Sciatic nerve (tissue), 2 donors: Measurements from ENCODE around the gene HSDL2. TPM values are rescaled to one million over a fixed set of nuclear protein-coding genes. Genes with fewer than 3 reads are reported as not detected.

Experiments used
- ATAC-seq: fragments of 200-7000 bp; cut with Tn5 transposase; one replicate; pipeline ENCODE4 v1.9.1; 2020; ENCODE audit warnings: mild to moderate bottlenecking, moderate library complexity
- DNase-seq: peaks from one replicate; pipeline ENCODE4 v3.0.0-alpha.2; 2020; ENCODE audit warnings: low spot score
- intact Hi-C: fragments of 100-400 bp; cut with DNase I; formaldehyde crosslinking; loops from one replicate; pipeline ENCODE4 v1.14.2; 2022
- total RNA-seq: library from RNA; stranded (reverse); fragmentation: NEBNext Ultra II Directional; extraction: Animal tissue kit (Norgen Biotek cat#: 25700); gene quantifications from one replicate; pipeline ENCODE4 v1.2.1, GENCODE V29; 2021
- donor health status: DM: no; HTN: no; CAD: no.
- donor health status: DM: no; HTN: no; CAD: no.

HSDL2 gene
- total RNA-seq, 1 donor from 2014 or later = 32.1 TPM

DNA sequence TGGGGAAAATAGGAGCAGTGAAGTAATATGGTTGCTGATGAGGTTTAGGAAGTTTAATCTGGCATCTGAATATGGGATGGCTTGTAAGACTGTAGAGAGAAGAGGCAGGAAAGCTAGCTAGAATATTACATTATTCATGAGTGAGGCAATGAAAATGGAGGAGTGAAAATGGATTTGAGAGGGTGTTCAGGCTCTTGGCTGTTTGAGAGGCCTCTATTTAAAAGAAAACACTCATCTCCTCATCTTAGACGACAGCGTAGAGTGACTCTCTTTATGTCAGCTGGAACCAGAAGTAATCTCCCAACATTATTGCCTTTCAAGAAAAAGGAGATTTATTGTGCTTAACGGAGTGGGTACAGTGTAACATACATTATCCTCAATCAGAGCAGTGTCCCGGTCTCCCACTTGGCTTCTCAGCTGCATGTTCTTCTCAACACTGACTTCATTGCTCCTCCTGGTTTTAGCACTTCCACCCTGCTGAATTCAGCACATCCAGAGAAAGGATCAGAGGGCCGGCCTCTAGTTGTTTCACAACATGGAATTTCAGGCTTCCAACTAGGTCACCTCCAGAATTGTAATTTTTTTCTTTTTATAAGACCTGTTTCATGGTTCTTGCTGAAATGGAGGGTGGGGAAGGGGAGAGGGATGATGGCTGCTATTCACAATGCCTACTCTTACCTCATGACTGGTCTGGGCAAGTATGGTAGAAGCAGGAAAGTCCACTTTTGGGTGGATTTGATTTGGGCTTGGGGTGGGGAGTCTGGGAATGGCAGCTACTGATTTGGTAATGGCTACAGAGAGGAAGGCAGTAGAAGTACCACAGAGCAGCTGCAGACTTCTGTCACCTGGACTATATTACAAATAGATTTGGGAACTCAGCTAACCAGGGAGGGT is 53.8 kb downstream of the HSDL2 start:
- intact Hi-C loops = no loop called here
- no peak for ATAC-seq
- DNase-seq = no peak

DNA sequence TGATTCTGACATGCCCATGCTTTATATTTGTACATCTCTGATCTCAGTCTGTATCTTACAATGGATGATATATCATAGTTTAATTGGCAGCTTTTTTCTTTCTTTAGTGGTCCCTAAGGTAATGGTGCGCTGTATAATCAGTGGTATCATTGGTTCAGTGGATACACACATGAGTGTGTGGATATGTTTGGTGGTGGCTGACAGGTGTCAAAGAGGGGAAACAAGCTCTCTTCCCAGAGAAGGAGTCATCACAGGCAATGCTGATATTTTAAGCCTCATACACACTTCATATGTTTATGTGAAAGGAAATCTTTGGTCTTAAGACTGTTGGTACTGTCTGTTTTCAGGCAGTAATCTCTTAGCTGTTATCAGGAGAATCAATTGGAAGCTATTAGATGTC is 54.6 kb downstream of the HSDL2 start:
- DNase-seq (no peak), ATAC-seq (no peak)
- intact Hi-C loops = no loop called here

DNA sequence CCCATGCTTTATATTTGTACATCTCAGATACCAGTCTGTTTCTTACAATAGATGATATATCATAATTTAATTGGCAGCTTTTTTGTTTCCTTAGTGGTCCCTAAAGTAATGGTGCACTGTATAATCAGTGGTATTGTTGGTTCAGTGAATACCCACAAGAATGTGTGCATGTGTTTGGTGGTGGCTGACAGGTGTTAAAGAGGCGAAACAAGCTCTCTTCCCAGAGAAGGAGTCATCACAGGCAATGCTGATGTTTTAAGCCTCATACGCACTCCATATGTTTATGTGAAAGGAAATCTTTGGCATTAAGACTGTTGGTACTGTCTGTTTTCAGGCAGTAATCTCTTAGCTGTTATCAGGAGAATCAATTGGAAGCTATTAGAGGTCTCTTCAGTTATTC is 57.5 kb downstream of the HSDL2 start:
- intact Hi-C loops = no loop called here
- ATAC-seq = no peak

DNA sequence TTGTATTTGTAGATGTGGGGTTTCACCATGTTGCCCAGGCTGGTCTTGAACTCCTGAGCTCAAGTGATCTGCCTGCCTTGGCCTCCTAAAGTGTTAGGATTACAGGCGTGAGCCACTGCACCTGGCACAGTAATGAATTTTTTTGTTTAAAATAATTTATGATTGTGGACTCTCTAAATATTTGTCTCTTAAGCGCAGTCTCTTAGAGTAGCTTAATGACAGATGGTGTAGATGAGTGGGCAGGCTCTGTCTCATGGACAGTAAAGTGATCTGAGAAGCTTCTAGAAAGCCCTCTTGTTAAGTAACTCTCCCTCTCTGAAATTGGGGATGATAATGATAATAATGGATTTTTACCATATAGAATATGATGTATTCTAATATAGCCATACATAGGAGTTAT is 59.3 kb downstream of the HSDL2 start:
- intact Hi-C loops = no loop called here

More for the DNA sequence above, 57.5 kb downstream of the HSDL2 start:
- DNase-seq = no peak

DNA sequence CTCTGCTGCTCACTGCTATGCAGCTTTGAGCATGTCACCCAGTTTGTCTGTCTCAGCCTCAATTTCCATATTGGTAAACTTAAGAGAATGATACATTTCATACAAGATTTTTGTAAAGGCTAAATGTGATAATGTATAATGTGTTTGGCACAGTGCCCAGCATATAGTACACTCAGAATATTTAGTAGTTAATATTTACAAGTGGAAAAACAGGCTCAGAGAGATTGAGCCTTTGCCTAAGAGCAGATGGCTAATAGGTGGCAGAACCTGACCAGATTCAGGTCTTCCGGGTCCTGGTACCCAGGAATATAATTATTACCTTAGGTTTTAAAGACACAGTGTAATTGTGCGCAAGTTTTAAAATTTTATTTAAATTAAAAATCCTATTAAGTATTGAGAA is 59.9 kb downstream of the HSDL2 start:
- ATAC-seq (no peak), DNase-seq (no peak)
- intact Hi-C loops = no loop called here

More for the DNA sequence above, 59.3 kb downstream of the HSDL2 start:
- ATAC-seq (no peak), DNase-seq (no peak)

DNA sequence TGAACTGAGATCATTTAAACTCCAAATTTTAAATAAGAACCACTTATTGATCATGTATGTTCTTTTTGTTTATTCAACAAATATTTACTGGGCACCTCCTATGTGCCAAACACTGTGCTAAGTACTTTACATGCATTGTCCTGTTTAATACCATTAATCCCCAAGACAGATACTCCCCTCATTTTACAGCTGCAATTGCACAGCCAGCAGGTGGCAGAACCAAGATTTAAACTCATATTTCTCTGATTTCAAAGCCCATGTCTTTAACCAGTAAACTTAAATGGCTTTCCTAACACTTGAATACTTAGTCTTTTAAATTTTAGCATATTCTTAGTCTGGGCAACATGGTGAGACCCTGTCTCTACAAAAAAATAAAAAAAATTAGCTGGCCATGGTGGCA is 63.3 kb downstream of the HSDL2 start:
- intact Hi-C loops = no loop called here
- no peak for ATAC-seq
- no peak for DNase-seq

DNA sequence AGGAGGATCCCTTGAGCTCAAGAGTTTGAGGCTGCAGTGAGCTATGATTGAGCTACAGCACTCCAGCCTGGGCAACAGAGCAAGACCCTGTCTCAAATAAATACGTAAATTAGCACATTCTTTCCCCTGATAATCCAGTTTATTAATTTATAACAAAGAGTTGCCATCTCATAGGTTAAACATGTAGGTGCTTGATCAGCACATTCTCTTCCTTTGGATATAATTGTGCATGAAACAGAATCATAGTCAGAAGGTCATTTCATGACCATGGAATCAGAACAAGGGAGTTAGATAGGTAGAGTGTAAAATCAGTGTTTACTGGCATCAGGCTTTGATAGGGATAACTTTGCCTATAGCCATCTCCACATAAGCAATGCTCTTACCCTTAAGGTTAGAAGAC is 63.7 kb downstream of the HSDL2 start:
- DNase-seq (no peak), ATAC-seq (no peak)
- intact Hi-C loops = no loop called here

DNA sequence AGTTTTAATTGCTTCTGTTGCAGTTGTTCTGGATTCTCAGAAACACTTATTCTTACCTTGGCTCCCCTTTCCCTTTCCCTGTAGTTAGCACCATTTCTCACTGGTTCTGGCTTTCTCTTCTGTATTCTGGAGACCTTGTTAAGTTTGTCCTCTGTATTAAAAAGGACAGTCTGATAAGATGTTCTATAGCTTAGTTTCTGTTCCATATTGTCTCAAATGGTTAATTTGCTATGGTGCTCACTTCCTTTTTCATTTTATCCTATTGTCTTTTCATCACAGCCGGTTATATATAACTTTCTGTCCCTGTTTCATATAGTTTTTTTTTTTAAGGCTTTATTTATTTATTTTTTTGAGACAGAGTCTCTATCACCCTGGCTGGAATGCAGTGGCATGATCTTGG is 65.3 kb downstream of the HSDL2 start:
- intact Hi-C loops = no loop called here
- DNase-seq (no peak), ATAC-seq (no peak)

DNA sequence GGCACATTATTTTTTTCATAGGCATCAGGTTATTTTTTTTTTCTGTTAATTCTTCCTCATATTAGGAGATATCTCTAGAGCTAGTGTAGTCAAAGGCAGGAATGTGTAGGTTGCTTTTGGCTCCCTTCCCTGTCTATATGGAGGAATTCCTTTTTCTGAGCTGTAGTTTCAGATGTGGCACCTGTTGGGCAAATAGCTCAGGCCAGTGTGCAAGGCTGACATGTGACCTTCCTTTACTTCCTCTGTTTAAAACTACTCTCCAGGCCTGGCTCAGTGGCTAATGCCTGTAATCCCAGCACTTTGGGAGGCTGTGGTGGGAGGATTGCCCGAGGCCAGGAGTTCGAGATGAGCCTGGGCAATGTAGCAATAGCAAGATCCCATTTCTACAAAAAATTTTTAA is 66.2 kb downstream of the HSDL2 start:
- intact Hi-C loops = no loop called here
- DNase-seq = no peak
- ATAC-seq = no peak

DNA sequence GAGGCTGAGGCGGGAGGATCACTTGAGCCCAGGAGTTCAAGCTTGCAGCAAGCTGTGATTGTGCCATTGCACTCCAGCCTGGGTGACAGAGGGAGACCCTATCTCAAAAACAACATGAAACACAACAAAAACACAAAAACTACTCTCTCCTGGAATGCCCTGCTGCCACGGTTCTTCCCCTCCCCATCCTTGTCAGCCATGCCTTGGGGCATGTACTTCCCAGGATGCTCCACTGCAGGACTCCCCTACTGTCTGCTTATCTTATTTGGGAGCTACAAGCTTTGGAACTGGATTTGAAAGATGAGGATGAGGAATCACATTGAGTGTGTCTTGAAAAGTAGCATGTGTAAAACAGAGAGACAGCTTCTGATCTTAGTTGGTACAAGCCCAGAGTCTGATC is 66.6 kb downstream of the HSDL2 start:
- DNase-seq = no peak
- intact Hi-C loops = no loop called here
- no peak for ATAC-seq

DNA sequence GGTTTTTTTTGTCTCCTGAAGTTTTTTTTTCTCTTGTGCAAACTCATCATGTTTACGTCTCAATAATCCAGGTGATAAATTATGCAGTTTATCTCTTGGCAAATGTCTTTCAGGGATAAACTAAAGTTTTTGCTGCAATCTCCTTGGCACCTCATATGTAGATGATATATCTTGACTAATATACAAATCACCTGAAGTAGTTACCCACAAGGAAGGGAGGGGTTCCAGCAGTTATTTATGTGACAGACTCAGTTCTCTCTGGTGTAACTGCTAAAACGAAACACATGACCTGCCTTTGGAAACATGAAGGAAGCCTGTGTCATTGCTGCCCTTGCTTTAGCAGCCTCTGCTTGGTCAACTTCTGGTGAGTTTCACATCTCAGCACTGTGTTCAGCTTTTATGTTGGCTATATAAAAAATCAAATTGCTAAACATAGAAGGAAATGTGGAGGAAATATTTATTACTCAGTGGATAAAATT is 67.4 kb downstream of the HSDL2 start:
- ATAC-seq (no peak), DNase-seq (no peak)
- intact Hi-C loops = no loop called here

DNA sequence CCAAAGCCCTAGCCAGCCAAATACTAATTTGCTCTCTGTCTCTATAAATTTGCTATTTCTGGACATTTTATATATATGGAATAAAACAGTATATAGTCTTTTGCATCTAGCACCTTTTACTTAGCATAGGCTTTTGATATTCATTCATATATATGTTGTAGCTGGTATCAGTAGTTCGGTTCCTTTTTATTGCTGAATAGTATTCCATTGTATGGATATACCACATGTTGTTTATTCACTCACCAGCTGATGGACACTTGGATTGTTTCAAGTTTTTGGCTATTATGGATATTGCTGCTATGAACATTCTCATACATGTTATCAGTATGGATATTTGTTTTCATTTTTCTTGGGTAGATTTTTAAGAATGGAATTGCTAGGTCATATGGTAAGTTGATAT is 82.9 kb downstream of the HSDL2 start:
- intact Hi-C loops = no loop called here
- DNase-seq = no peak
- no peak for ATAC-seq

DNA sequence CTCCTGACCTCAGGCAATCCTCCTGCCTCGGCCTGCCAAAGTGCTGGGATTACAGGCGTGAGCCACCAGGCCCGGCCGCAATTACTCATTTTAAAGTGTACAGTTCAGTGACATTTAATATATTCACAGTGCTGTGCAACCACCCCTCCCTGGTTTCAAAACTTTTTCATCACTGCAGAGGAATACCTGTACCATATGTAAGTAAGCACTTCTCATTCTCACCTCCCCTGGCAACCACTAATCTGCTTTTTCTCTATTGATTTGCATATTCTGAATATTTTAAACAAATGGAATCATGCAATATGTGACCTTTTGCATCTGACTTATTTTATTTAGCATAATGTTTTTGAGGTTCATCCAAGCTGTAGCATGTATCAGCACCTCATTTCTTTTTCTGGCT is 85.4 kb downstream of the HSDL2 start:
- DNase-seq (no peak), ATAC-seq (no peak)
- intact Hi-C loops = no loop called here

DNA sequence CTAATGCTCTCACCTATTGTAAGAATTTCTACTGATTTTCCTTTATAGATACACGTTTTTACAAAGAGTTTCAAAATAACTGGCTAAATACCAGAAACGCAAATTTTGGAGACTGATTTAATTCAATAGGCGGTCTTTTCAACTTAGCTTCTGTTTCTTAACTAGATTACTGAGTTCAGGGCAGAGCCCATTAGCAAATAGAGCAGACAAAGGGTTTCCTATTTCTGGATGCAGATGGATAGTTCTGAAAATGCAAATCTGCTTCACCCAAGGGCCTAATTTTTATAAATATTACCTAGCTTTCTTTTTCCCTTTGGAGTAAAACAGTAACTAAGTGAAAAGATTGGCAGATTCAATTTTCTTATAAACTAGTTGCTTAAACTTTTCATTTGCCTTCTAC is 93.1 kb downstream of the HSDL2 start:
- intact Hi-C loops = no loop called here
- ATAC-seq (no peak), DNase-seq (no peak)

DNA sequence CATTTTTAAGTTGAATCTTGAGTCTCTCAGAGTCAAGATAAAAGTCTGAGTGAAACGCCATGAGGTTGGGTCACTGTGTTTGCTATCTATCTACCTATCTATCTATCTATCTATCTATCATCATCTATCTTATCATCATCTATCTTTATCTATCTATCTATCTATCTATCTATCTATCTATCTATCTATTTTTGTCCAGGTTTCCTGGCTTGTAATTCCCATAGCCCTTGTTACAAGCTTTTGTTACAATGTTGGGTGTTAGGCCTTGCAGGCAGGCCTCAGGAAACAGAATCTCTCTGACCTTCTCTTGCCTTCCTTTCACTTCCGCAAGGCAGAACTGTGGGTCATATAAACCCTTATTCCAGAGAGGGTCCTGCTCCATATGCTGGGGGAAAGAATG is 94.1 kb downstream of the HSDL2 start:
- no peak for DNase-seq
- intact Hi-C loops = no loop called here
- ATAC-seq = no peak

DNA sequence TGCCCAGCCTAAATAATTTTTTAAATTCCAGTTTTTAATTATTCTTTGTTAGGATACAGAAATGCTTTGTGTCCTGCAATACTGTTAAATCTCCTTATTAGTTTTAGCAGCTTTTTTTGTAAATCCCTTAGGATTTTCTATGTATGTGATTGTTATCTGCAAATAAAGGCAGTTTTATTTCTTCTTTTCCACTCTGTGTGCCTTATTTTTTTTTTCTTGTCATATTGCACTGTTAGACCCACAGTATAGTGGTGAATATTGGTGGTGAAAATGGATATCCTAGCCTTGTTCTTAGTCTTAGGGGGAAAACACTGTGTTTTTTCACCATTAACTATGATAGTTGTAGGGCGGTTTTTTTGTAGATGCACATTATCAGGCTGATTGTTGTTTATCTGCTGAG is 95.4 kb downstream of the HSDL2 start:
- ATAC-seq (no peak), DNase-seq (no peak)
- intact Hi-C loops = no loop called here

DNA sequence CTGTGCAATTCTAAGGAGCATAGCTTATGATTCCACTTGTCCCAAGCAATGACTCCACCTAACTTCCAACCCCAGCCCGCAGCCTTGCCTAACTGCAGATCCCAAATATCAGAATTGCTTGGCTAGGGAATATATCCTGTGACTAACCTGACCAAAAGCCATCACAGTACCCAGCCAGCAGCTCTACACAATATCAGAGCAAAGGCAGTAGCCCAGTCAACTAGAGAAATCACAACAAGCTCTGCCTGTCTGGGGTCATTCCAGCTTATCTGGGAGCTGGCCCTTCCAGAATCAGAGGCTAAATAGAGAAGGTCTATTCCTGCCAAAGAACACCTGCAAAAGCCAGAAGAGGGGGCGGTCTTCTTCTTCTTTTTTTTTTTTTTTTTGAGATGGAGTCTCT is 97.4 kb downstream of the HSDL2 start:
- ATAC-seq (no peak), DNase-seq (no peak)
- intact Hi-C loops = no loop called here

DNA sequence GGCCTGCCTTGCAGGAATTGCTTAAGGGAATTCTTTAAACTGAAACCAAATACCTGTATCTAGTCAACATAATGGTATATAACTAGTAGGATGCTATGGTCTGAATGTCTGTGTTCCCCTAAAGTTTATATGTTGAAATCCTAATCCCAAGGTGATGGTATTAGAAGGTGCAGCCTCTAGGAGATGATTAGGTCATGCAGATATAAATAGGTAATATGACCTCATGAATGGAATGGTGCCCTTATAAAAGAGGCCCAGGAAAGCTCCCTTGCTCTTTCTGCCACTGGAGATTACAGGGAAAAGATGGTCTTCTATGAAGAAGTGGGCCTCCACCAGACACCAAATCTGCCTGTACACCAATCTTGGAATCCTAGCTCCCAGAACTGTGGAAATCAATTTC is 99.3 kb downstream of the HSDL2 start:
- DNase-seq (no peak), ATAC-seq (no peak)
- intact Hi-C loops = no loop called here

DNA sequence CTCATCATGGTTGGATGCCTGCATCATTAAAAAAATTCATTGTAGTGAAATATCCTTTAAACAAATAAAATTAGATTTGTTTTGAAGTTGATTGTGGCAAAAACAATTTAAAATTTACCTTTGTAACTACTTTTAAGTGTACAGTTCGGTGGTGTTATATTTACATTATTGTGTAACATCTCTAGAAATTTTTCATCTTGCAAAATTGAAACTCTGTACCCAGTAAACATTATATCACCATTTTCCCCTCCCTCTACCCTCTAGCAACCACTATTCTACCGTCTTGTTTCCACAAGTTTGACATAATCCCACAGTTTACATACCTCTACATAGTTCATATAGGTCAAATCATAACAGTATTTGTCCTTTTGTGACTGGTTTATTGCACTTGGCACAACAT is 104.7 kb downstream of the HSDL2 start:
- no peak for DNase-seq
- no peak for ATAC-seq
- intact Hi-C loops = no loop called here

DNA sequence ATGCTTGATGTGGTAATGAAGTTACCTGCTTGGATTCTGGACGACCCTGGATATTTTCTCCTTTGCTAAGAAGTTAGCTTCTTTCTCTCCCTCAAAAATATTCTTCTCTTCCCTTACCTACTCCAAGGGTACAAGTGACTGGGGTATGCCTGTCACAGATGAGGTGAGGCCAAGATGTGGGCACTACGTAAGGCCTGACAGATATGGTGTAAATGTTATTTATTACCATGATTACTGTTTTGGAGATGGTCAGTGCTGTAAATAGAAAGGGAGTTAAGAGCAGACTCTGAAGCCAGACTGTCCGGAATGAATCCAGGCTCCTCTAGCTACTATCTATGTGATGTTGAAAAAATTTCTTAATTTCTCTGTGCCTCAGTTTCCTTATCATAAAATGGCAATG is 105.7 kb downstream of the HSDL2 start:
- no peak for DNase-seq
- no peak for ATAC-seq
- intact Hi-C loops = no loop called here
